Body of pancreas (tissue), 4 donors: ENCODE results near the gene CDT1.

Experiments used
- CTCF ChIP-seq, 7 experiments: fragments of 450-650 bp in 4 of 7; fragments of 200-600 bp in 3 of 7; sonication (generic) in 3 of 7; IDR thresholded peaks; one replicate each; pipeline ENCODE4 v1.5.1; 2016 to 2019; ENCODE audit warnings: antibody characterized with exemption in 7 of 7
- POLR2A ChIP-seq, 3 donors: fragments of 450-650 bp; IDR thresholded peaks; one replicate each; pipeline ENCODE4 v1.6.1; 2016; ENCODE audit warnings: antibody characterized with exemption in 3 of 3, mild to moderate bottlenecking in 2 of 3

DNA sequence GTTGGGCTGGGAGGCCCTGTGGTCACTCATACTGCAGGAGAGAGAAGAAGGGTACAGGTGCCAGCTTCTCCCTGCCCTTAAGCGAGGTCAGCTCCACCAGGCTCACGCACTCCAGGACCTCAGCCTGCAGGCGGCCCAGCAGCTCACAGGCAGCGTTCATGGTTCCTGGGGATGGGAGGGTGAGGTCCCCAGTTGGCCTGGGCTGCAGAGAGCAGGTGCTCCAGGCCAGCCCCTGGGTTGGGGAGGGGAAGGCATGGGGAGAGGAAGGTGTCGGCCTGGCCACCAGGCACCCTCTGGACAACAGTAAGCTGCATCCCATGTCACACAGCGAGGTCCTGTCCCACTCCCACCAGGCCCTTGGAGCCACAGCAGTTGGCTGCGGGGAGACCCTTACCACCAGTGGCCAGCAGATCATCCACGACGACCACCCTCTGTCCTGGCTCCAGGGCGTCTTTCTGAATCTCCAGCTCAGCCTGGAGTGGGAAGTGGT is 6.1 kb downstream of the CDT1 start:
- no peak for TF ChIP-seq POLR2A (IDR thresholded peaks at IDR 0.05)
- TF ChIP-seq CTCF (IDR thresholded peaks at IDR 0.05): no peak
